Ovary (tissue), 3 donors: ENCODE measurements around the gene POGLUT2.

Source experiments
- POLR2A ChIP-seq: fragments of 450-650 bp; IDR thresholded peaks from one replicate; pipeline ENCODE4 v1.6.1; 2017; ENCODE audit warnings: antibody characterized with exemption, mild to moderate bottlenecking, moderate library complexity
- TF ChIP-seq, protein P1 (sequence below), 3 donors: fragments of 450-650 bp in 2 of 3; fragments of 200-600 bp in 1 of 3; IDR thresholded peaks; one replicate each; pipeline versions ENCODE4 v1.5.1 to v1.8.0; 2016 to 2022; ENCODE audit warnings: antibody characterized with exemption in 3 of 3, mild to moderate bottlenecking in 1 of 3
- donor health status: DM: no; HTN: no; CAD: no.

DNA sequence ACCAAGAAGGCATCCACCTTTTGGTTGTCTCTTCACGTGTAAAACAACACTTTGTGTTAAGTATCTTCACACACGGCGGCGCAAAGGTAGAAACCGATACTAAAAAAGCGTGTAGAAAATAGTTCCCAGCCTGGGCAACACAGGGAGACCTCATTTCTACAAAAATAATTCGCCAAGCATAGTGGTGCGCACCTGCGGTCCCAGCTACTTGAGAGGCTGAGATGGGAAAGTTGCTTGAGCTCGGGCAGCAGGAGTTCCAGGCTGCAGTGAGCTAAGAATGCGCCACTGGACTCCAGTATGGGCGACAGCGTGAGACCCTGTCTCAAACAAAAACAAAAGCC is 46.5 kb upstream of the POGLUT2 start:
- TF ChIP-seq, protein P1, sequence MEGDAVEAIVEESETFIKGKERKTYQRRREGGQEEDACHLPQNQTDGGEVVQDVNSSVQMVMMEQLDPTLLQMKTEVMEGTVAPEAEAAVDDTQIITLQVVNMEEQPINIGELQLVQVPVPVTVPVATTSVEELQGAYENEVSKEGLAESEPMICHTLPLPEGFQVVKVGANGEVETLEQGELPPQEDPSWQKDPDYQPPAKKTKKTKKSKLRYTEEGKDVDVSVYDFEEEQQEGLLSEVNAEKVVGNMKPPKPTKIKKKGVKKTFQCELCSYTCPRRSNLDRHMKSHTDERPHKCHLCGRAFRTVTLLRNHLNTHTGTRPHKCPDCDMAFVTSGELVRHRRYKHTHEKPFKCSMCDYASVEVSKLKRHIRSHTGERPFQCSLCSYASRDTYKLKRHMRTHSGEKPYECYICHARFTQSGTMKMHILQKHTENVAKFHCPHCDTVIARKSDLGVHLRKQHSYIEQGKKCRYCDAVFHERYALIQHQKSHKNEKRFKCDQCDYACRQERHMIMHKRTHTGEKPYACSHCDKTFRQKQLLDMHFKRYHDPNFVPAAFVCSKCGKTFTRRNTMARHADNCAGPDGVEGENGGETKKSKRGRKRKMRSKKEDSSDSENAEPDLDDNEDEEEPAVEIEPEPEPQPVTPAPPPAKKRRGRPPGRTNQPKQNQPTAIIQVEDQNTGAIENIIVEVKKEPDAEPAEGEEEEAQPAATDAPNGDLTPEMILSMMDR (IDR thresholded peaks at IDR 0.05): no peak
- TF ChIP-seq POLR2A: no peak
